MCF 10A (cell line): ENCODE results near the gene EHHADH. TPM values are rescaled to one million over a fixed set of nuclear protein-coding genes. Genes with fewer than 3 reads are reported as not detected.

Source experiments
- BruUV-seq: library from RNA; stranded (reverse); fragments of 400-500 nt; replicated peaks from 2 replicates; lab custom pipeline; 2021; lab: Mats Ljungman, UMichigan
- CTCF ChIA-PET: fragments of 300-600 bp; sonication (Branson Sonifier 250); formaldehyde crosslinking; extraction: SDS; loops from one replicate; lab custom pipeline; 2021; ENCODE audit warnings: antibody characterized with exemption, inconsistent platforms; lab: Yijun Ruan, JAX
- POLR2A ChIA-PET: fragments of 300-600, 350-650 bp; sonication (Branson Sonifier 250); formaldehyde crosslinking; extraction: SDS; loops from one replicate; lab custom pipeline; 2020; ENCODE audit warnings: antibody characterized with exemption, inconsistent platforms; lab: Yijun Ruan, JAX
- DNase-seq: peaks from one replicate; pipeline ENCODE4 v3.0.0-alpha.2; 2018; ENCODE audit not compliant: unreplicated experiment
- H3K27ac Mint-ChIP-seq: one replicate; pipeline ENCODE4 v1.8.0; 2022; ENCODE audit warnings: mild to moderate bottlenecking, low read depth, mixed read lengths; ENCODE audit not compliant: unreplicated experiment
- H3K27me3 Mint-ChIP-seq: one replicate; pipeline ENCODE4 v1.8.0; 2022; ENCODE audit warnings: mixed read lengths; ENCODE audit not compliant: insufficient read depth, unreplicated experiment
- H3K36me3 Mint-ChIP-seq: one replicate; pipeline ENCODE4 v1.8.0; 2022; ENCODE audit warnings: mild to moderate bottlenecking, moderate library complexity, mixed read lengths; ENCODE audit not compliant: insufficient read depth, unreplicated experiment
- H3K4me1 Mint-ChIP-seq: one replicate; pipeline ENCODE4 v1.8.0; 2022; ENCODE audit warnings: mixed read lengths; ENCODE audit not compliant: insufficient read depth, unreplicated experiment
- H3K4me3 Mint-ChIP-seq: one replicate; pipeline ENCODE4 v1.8.0; 2022; ENCODE audit warnings: mild to moderate bottlenecking, moderate library complexity, mixed read lengths; ENCODE audit not compliant: unreplicated experiment
- H3K9me3 Mint-ChIP-seq: one replicate; pipeline ENCODE4 v1.8.0; 2022; ENCODE audit warnings: mixed read lengths; ENCODE audit not compliant: unreplicated experiment
- CTCF ChIP-seq: fragments of 200-600 bp; IDR thresholded peaks from one replicate; pipeline ENCODE4 v1.8.0; 2022; ENCODE audit warnings: antibody characterized with exemption, mild to moderate bottlenecking; ENCODE audit not compliant: unreplicated experiment
- intact Hi-C: fragments of 100-400 bp; cut with micrococcal nuclease; formaldehyde crosslinking; loops from 2 replicates; pipeline ENCODE4 v1.14.1; 2022
- total RNA-seq: library from RNA; stranded (reverse); gene quantifications from 2 replicates; pipeline ENCODE4 v1.2.3, GENCODE V29; 2022

EHHADH gene
- total RNA-seq, 1 experiment from 2014 or later = 3.2 TPM

DNA sequence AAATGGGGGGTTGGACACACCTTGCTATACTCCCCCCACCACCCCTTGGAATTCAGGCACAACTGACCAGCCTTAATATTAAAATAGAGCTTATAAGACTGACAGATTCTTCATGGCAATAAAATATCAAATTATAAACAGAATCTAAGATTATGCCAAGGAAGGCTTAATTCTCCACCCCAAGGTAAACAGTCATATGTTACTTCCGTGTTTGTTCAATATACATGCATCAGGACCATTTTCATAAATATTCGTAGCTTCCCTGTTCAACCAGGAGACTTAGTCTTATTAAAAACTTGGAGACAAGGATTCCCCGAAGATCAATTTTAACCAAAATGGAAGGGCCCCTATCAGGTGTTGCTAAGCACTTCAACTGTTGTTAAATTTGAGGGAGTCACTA lies 13.3 kb upstream of the EHHADH start:
- CTCF ChIA-PET = interaction anchor here (0.9 kb wide), 1 partner anchor 13 kb away, joined by 4 read pairs; no protein-coding TSS in a partner anchor

GRCh38 chr3:185264849-185265553 lies 11.2 kb upstream of the EHHADH start:
- intact Hi-C loops = no loop called here
- Mint-ChIP-seq H3K27ac (no peak overlapping the region), H3K27me3 (peaks cover 9% of the 10 kb centered on the region), H3K36me3 (no peaks in the 10 kb centered on the region), H3K4me3 (no peak overlapping the region), H3K4me1 (no peaks in the 10 kb centered on the region), H3K9me3 (no peaks in the 10 kb centered on the region)
- TF ChIP-seq CTCF = no peak
- no peak for DNase-seq
- ChIA-PET CTCF (no interaction called here), POLR2A (no interaction called here)
- BruUV-seq = no TSS peak

More for the DNA sequence above, 13.3 kb upstream of the EHHADH start:
- H3K27me3 Mint-ChIP-seq = peaks cover 24% of the 10 kb centered on the region
- POLR2A ChIA-PET = interaction anchor here (0.6 to 1.2 kb wide), 2 partner anchors 13 to 1301 kb away, joined by 3 to 4 read pairs; no protein-coding TSS in a partner anchor
- intact Hi-C loops = no loop called here
- no peaks in the 10 kb centered on the region for H3K36me3 Mint-ChIP-seq
- no peak overlapping the region for H3K27ac Mint-ChIP-seq
- no peak for DNase-seq
- no peak for TF ChIP-seq CTCF
- H3K9me3 Mint-ChIP-seq = no peaks in the 10 kb centered on the region
- H3K4me3 Mint-ChIP-seq = no peak overlapping the region
- BruUV-seq = no TSS peak
- H3K4me1 Mint-ChIP-seq = no peaks in the 10 kb centered on the region

GRCh38 chr3:185263423-185263822 lies 9.6 kb upstream of the EHHADH start:
- H3K36me3 Mint-ChIP-seq = no peaks in the 10 kb centered on the region
- no peak overlapping the region for H3K27ac Mint-ChIP-seq
- BruUV-seq = no TSS peak
- H3K9me3 Mint-ChIP-seq = no peaks in the 10 kb centered on the region
- no peak for TF ChIP-seq CTCF
- intact Hi-C loops = no loop called here
- H3K27me3 Mint-ChIP-seq = no peaks in the 10 kb centered on the region
- no peak overlapping the region for H3K4me3 Mint-ChIP-seq
- DNase-seq = no peak
- CTCF ChIA-PET = interaction anchor here (0.7 kb wide), 1 partner anchor 10 kb away, joined by 3 read pairs; the partner anchor contains the start of gene EHHADH
- POLR2A ChIA-PET = no interaction called here
- no peaks in the 10 kb centered on the region for H3K4me1 Mint-ChIP-seq

GRCh38 chr3:185257334-185257733 lies 3.5 kb upstream of the EHHADH start:
- H3K4me3 Mint-ChIP-seq = no peak overlapping the region
- no peaks in the 10 kb centered on the region for H3K36me3 Mint-ChIP-seq
- no peak for DNase-seq
- TF ChIP-seq CTCF = no peak
- no peaks in the 10 kb centered on the region for H3K4me1 Mint-ChIP-seq
- intact Hi-C loops = no loop called here
- BruUV-seq = no TSS peak
- no peaks in the 10 kb centered on the region for H3K27me3 Mint-ChIP-seq
- no peak overlapping the region for H3K27ac Mint-ChIP-seq
- H3K9me3 Mint-ChIP-seq = no peaks in the 10 kb centered on the region
- ChIA-PET POLR2A (interaction anchor here (0.7 kb wide), 1 partner anchor 12 kb away, joined by 3 read pairs; no protein-coding TSS in a partner anchor), CTCF (interaction anchor here (0.8 kb wide), 1 partner anchor 81 kb away, joined by 3 read pairs; no protein-coding TSS in a partner anchor)
